NB4 (cell line): Measurements from ENCODE around the gene CYP2A13.
"Not testable (repeated sequence)": the region's sequence is repeated elsewhere in the genome, so short reads cannot be mapped to it uniquely, and the experiment has no call there.

ENCODE experiments used
- DNase-seq: peaks from one replicate; pipeline ENCODE4 v3.0.0; 2010; ENCODE audit warnings: low read depth
- H3K4me3 ChIP-seq: one replicate; pipeline ENCODE4 v1.5.1; 2011; ENCODE audit warnings: mild to moderate bottlenecking, low read depth, low read length, moderate library complexity
- MAX ChIP-seq: IDR thresholded peaks from 2 replicates; pipeline ENCODE4 v1.6.1; 2011; ENCODE audit warnings: low read depth, low read length
- MYC ChIP-seq: IDR thresholded peaks from 2 replicates; pipeline ENCODE4 v1.6.1; 2011; ENCODE audit warnings: low read depth, low read length
- POLR2A ChIP-seq: IDR thresholded peaks from 2 replicates; pipeline ENCODE4 v1.6.1; 2011; ENCODE audit warnings: mild to moderate bottlenecking; ENCODE audit not compliant: insufficient read length; ENCODE audit errors: extremely low read depth
- TF ChIP-seq, protein P1 (sequence below): IDR thresholded peaks from one replicate; pipeline ENCODE4 v1.5.1; 2012; ENCODE audit warnings: low read depth, low read length

Gene CYP2A13

DNA sequence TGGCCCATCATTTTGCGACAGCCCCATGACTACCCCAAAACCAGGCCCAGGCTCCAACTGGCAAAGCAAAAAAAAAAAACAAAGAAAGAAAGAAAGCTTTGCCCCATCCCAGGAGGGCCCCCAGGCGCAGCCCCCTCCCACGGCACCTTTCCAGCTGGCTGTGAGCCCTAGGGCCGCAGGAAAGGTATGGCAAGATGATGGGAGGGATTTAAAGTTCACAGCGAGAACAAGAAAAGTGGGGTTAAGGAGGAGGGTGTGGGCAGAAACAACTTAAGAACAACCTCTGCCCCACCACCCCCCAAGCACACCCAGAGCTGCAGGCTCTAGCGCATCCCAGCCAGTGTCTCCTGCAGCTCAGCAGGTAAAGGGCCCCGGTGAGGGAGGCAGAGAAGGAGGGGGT lies 25.9 kb downstream of the CYP2A13 start, which contains the start of gene CYP2F1:
CYP2F1 (plus strand) TSS at position 301 of the 400 bp plus-strand sequence. CDS start 1,757 bp downstream, outside the sequence.
- no peak for TF ChIP-seq MYC
- TF ChIP-seq POLR2A, result no peak
- TF ChIP-seq, protein P1, sequence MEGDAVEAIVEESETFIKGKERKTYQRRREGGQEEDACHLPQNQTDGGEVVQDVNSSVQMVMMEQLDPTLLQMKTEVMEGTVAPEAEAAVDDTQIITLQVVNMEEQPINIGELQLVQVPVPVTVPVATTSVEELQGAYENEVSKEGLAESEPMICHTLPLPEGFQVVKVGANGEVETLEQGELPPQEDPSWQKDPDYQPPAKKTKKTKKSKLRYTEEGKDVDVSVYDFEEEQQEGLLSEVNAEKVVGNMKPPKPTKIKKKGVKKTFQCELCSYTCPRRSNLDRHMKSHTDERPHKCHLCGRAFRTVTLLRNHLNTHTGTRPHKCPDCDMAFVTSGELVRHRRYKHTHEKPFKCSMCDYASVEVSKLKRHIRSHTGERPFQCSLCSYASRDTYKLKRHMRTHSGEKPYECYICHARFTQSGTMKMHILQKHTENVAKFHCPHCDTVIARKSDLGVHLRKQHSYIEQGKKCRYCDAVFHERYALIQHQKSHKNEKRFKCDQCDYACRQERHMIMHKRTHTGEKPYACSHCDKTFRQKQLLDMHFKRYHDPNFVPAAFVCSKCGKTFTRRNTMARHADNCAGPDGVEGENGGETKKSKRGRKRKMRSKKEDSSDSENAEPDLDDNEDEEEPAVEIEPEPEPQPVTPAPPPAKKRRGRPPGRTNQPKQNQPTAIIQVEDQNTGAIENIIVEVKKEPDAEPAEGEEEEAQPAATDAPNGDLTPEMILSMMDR, result no peak
- no peak for TF ChIP-seq MAX
- no peak for DNase-seq

DNA sequence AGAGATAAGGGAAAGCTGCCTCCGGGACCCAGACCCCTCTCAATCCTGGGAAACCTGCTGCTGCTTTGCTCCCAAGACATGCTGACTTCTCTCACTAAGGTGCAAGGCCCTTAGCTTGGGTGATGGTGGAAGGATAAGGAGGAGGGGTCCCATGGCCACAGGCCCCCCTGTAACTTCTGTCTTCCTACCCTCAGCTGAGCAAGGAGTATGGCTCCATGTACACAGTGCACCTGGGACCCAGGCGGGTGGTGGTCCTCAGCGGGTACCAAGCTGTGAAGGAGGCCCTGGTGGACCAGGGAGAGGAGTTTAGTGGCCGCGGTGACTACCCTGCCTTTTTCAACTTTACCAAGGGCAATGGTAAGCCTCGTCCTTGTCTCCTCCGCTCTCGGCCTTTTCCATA lies 28.0 kb downstream of the CYP2A13 start:
- no peak for DNase-seq
- TF ChIP-seq MAX (no peak), POLR2A (no peak), MYC (no peak)
- TF ChIP-seq, protein P1, result no peak

More for the DNA sequence above, 25.9 kb downstream of the CYP2A13 start, which contains the start of gene CYP2F1:
- no peak within 1 kb of the TSS for H3K4me3 ChIP-seq

DNA sequence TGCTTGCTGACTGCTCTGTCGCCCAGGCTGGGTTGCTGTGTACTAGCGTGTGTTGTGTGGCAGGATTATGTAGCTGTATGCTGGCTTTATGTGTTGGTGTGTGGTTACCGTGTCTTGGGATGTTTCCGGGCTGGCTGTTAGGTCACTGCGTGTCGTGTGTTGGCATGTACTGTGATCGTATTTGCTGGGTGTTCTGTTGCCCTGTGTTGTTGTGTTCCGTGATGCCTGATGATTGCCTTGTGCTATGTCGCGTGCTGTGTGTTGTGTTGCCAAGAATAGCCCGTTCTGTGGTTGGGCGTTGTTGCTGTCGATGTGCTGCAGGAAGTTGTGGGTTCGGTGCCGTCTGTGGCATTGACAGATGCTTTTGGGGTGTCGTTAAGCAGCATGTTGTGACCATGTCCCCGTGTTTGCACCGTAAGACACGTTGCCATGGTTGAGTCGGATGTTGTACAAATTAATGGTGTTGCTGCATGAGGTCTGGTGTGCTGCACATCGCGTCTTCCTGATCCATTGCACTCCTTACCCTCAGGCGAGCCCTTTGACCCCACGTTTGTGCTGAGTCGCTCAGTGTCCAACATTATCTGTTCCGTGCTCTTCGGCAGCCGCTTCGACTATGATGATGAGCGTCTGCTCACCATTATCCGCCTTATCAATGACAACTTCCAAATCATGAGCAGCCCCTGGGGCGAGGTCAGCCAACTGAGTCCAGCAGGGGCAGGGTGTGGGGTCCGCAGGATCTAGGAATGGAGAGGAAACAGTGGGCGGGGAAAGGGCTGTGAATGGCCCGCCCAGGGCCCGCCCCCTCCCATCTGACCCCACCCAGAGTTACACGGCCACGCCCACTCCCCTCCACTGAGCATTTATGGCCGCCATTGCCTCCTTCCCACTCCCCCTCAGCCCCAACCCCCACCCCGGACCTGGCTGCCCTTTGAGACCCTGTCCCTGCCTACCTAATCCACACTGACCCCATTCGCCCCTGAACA lies 33.0 kb downstream of the CYP2A13 start:
- not testable (repeated sequence) for H3K4me3 ChIP-seq
- DNase-seq, result peak; percentile 33

More for the DNA sequence above, 28.0 kb downstream of the CYP2A13 start:
- H3K4me3 ChIP-seq, result no peak overlapping the region

DNA sequence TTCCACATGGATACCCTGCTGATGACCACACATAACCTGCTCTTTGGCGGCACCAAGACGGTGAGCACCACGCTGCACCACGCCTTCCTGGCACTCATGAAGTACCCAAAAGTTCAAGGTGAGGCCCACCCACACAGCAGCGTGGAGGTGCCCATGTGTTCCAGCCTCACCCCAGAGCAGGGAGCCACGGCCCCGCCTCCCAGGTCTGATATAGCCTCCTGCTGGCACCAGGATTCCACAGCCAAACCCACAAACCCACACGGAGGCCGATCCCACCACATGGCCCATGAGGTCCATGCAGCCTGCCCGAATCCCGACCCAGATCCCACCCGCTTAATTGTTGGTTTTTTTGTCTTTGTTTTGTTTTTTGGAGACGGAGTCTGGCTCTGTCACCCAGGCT lies 34.6 kb downstream of the CYP2A13 start:
- not testable (repeated sequence) for DNase-seq, H3K4me3 ChIP-seq

- TF ChIP-seq, protein P1, result no peak
- TF ChIP-seq MAX (no peak), POLR2A (no peak), MYC (no peak)
Observed at GRCh38 chr19:41123716-41124294, 35.6 kb downstream of the CYP2A13 start.

GRCh38 chr19:41126765-41127203 lies 38.5 kb downstream of the CYP2A13 start:
- not testable (repeated sequence) for DNase-seq
- TF ChIP-seq, protein P1, result peak; percentile 34

More at GRCh38 chr19:41123716-41124294, 35.6 kb downstream of the CYP2A13 start:
- no peak overlapping the region for H3K4me3 ChIP-seq
- no peak for DNase-seq

DNA sequence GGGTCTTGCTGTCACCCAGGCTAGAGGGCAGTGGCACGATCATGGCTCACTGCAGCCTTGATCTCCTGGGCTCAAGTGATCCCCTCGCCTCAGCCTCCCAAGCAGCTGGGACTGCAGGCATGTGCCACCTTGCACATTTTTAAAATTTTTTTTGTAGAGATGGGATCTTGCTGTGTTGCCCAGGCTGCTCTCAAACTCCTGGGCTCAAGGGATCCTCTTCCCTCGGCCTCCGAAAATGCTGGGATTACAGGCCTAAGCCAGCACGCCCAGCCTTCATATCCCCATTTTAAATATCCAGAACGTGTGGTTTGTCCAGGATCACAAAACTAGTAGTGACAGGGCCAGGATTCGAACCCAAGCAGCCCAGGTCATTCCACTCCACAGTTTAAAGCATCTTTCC lies 39.1 kb downstream of the CYP2A13 start:
- not testable (repeated sequence) for H3K4me3 ChIP-seq, DNase-seq

More at GRCh38 chr19:41126765-41127203, 38.5 kb downstream of the CYP2A13 start:
- not testable (repeated sequence) for H3K4me3 ChIP-seq

DNA sequence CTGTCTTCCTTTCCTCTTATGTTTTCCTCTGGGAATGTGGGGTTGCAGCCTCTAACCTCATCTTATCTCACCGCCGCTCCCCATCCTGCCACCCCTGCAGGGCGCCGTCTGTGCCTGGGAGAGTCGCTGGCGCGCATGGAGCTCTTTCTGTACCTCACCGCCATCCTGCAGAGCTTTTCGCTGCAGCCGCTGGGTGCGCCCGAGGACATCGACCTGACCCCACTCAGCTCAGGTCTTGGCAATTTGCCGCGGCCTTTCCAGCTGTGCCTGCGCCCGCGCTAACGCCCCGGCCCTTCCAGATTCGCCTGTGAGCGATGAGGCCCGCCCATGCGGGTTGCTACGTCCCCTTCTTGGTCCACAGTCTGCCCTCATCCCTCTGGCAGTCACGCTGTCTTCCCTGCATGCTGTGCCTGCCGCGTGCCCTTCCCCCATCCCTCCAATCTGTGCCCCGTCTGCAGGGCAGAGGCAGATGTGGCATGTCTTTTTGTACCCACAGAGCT lies 39.6 kb downstream of the CYP2A13 start:
- H3K4me3 ChIP-seq, result not testable (repeated sequence)

More for the DNA sequence above, 39.6 kb downstream of the CYP2A13 start:
- DNase-seq, result peak; percentile 20
